HPDE6-E6E7 (cell line): Measurements from ENCODE around the gene PHC2.

Source experiments
- DNase-seq: peaks from one replicate; pipeline ENCODE4 v3.0.0; 2011; ENCODE audit warnings: missing footprints; ENCODE audit errors: extremely low spot score

Gene PHC2, protein sequence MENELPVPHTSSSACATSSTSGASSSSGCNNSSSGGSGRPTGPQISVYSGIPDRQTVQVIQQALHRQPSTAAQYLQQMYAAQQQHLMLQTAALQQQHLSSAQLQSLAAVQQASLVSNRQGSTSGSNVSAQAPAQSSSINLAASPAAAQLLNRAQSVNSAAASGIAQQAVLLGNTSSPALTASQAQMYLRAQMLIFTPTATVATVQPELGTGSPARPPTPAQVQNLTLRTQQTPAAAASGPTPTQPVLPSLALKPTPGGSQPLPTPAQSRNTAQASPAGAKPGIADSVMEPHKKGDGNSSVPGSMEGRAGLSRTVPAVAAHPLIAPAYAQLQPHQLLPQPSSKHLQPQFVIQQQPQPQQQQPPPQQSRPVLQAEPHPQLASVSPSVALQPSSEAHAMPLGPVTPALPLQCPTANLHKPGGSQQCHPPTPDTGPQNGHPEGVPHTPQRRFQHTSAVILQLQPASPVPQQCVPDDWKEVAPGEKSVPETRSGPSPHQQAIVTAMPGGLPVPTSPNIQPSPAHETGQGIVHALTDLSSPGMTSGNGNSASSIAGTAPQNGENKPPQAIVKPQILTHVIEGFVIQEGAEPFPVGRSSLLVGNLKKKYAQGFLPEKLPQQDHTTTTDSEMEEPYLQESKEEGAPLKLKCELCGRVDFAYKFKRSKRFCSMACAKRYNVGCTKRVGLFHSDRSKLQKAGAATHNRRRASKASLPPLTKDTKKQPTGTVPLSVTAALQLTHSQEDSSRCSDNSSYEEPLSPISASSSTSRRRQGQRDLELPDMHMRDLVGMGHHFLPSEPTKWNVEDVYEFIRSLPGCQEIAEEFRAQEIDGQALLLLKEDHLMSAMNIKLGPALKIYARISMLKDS

GRCh38 chr1:33430692-33431593 lies at the start of gene PHC2:
Gene PHC2, minus strand, starts transcription at chr1:33431095. Its CDS starts 55,556 bp downstream, at chr1:33375539.
- DNase-seq: peak; percentile 91

GRCh38 chr1:33477451-33477850 lies 46.6 kb upstream of the PHC2 start:
- DNase-seq: no peak

DNA sequence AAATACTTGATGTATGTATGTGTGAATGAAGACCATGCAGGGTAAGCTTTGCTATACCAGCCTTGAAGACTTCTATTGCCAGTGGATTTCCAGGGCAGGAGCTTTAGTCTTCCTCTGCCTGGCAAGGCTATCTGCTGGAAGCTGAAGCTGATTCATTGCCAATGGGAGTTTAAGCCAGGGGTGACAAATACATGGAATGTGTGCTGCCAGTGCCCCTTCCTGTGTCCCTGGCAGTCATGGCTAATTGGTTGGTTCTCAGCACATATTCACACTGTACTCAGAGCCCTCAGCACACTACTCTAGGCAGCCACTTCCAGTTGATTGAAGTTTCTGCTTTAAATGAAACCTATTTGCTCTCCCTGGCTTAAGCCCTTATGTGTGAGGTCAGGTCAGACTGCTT lies 43.0 kb upstream of the PHC2 start:
- DNase-seq: no peak

- peak; percentile 92 for DNase-seq
Observed at GRCh38 chr1:33472269-33472980, 41.5 kb upstream of the PHC2 start, which contains the start of gene ZSCAN20. Gene ZSCAN20, plus strand, starts transcription at chr1:33472645. Its CDS starts 6,644 bp downstream, at chr1:33479289.

DNA sequence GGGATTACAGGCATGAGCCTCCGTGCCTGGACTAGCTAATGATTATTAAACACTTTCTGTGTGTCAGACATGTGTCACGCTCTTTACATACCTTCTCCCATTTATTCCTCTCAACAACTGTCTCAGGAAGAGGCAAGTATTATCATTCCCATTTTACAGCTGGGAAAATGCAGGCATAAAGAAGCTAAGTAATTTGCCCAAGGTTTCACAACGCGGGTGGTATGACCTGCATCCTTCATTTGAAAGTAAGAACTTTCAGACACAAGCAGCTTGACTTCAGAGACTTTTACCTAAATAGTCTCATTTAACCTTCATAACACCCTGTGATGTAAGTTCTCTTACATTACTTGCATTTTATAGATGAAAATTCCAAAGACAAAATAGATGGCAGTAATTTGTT lies 40.5 kb upstream of the PHC2 start:
- no peak for DNase-seq

DNA sequence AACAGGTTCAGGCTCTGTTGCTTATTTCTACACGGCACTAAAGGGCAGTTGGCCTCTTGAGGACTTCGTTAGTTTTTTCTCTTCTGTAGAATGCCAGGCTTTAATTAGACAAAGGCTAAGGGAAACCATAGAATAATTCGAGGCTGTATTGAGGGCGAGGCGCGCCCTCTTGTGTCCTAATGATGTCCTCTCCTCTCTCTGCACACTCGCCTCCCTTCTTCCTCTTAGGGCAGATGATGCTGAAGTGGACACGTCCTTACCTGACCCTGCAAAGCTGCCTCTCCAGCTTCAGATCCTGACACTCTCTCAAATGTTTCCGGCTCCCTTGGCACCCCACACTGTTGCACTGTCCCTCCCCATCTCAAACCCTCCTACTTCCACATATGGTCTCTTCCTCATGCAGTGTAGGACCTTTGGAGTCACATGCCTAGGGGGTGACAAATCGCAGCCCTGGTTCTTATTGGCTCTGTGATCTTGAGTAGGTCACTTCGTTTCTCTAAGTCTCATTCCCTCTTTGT lies 39.7 kb upstream of the PHC2 start:
- peak; percentile 84 for DNase-seq

GRCh38 chr1:33469691-33470090 lies 38.8 kb upstream of the PHC2 start:
- DNase-seq: no peak

GRCh38 chr1:33468967-33469366 lies 38.1 kb upstream of the PHC2 start:
- no peak for DNase-seq

DNA sequence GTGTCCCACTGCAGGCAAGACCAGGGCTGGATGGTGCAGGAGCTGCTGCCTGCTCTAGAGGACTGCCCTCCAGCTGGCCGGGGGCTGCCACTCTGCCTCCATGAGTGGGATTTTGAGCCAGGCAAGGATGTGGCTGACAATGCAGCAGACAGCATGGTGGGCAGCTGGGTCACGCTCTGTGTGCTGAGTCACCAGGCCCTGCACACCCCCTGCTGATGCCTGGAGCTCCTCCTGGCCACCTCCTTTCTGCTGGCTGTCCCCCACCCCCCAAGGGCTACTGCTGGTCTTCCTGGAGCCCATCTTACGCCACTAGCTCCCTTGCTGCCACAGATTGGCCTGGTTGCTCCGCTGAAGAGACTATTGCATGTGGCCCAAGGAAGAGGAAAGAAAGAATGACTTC lies 37.6 kb upstream of the PHC2 start:
- DNase-seq: no peak

DNA sequence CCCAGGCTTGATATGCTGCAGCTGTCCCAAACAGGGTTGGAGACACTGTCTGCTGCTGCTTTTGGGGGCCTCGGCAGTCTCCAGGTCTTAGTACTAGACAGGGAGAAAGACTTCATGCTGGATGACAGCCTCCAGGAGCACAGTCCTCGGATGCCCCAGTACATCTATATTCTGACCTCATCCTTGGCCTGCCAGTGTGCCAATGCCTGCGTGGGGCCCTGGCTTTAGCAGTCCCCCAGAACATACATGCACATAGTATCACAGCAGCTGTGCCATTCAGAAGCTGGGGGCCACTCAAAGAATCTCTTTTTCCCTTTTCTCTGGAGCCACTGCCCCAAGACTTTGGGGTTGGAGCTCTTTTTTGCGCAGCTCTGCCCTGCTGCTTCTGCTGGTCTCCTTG lies 37.1 kb upstream of the PHC2 start:
- no peak for DNase-seq

- no peak for DNase-seq
Observed at GRCh38 chr1:33466159-33466558, 35.3 kb upstream of the PHC2 start.

- DNase-seq: no peak
Observed at GRCh38 chr1:33465316-33465715, 34.4 kb upstream of the PHC2 start.

DNA sequence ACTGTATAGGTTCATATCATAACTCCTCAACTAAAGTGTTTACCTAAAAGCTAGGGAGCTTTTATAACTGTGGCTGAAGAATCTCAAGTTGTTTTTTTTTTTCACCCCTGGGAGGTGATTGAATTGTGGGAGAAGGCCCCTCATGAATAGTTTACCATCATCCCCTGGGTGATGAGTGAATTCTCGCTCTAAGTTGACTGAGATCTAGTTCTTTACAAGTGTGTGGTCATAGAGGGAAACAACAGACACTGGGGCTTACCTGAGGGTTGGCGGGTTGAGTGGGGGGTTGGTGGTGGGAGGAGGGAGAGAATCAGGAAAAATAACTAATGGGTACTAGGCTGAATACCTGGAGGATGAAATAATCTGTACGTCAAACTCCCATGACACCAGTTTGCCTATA lies 33.7 kb upstream of the PHC2 start:
- no peak for DNase-seq

GRCh38 chr1:33462405-33463164 lies 31.7 kb upstream of the PHC2 start:
- DNase-seq: no peak

- no peak for DNase-seq
Observed at GRCh38 chr1:33460947-33461629, 30.2 kb upstream of the PHC2 start.

- DNase-seq: peak; percentile 62
Observed at GRCh38 chr1:33460144-33460543, 29.2 kb upstream of the PHC2 start.

- no peak for DNase-seq
Observed at GRCh38 chr1:33459691-33460090, 28.8 kb upstream of the PHC2 start.

DNA sequence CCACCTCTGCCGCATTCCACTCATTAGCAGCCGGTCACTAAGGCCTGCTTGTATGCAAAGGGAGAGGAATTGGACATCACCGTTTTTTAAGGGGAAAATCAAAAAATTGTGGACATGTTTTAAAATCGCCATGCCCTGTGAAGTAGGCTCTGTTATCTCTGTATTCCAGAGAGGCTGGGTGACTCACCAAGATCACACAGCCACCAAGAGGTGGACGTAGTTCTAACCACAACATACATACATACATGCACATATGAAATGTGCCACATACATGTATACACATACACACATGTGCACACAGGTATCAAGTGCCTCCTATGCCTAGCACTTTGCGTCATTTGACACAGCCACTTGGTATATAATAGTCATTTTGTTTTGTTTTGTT lies 25.6 kb upstream of the PHC2 start:
- no peak for DNase-seq
